CD4-positive, alpha-beta T cell treated with Interleukin-1 beta for 1 hour (primary cell): ENCODE results near the gene FAM13A.

ENCODE experiments used
- DNase-seq, 2 donors: peaks; one replicate each; pipeline ENCODE4 v3.0.0-alpha.2; 2020 to 2022

Gene FAM13A

GRCh38 chr4:88804234-88804633 is 252.8 kb downstream of the FAM13A start:
- no peak for DNase-seq

- no peak for DNase-seq
Observed at GRCh38 chr4:88803600-88804096, 253.3 kb downstream of the FAM13A start.

DNA sequence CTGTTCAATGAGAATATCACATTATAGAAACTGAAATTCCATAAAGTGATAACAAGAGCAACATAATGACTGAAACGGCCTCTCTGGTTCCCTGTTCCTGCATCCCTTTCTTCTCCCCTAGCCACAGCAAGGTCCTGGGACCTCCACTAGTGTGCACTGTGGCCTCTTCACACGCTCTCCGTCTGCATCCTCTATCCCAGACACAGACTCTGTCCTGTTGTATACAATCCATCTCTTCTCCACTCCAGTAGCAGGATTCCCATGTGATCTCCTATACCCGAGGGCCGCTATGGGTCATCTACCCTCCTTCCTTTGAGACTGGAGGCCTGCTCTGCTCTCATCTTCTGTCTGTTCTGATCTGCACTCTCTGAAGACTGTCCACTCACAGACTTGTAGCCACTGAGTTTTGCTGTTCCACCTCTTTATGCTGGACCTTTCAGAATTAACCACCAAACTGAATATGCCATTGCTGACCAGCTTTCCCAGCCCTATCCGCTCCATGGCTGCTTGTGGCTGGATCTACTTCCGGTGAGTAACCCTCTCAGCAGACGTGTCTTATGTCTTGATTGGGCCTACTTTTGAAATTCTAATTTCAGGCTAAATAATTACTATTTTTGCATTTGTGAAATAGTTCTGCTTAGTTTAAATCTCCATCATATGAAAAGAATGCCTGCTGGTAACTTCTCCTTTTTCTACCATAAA is 254.2 kb downstream of the FAM13A start:
- DNase-seq, result no peak

DNA sequence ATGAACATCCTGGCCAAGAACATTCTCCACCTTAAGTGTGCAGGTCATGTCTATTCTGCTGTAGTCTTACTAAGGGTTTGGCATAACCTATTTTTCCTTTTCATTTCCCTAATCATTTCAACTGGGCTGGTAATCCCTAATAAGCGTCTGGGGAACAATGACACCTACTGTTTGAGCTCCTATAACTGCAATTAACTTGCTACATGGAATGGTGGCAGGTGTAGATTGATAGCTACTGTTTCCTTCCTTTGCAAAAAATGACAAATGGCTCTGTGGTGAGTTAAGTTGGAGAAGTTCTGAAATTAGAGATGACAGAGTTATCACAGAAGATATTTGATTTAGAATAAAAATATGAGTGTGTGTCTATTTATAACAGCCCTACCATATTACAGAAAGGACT is 254.8 kb downstream of the FAM13A start:
- DNase-seq, result no peak

- DNase-seq, result no peak
Observed at GRCh38 chr4:88799900-88800299, 257.1 kb downstream of the FAM13A start.

DNA sequence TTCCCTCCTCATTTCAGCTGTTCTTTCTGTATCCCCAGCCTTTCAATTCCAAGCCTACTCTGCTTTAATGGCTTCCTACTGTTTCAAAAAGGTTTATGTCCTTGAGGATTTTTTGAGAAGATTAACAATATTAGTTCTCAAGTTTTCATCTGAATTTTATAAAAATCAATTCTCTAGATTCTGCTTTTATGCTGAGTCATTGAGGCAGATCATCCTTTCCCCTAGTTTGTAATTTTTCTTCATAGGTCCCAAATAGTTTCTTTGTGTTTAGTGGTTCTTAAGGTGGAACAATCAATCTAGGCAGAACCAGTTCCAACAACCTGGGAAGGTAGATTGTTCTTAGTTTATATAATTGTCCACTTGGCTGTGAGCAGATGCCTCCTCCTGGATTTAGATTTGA is 259.3 kb downstream of the FAM13A start:
- no peak for DNase-seq

- DNase-seq, result no peak
Observed at GRCh38 chr4:88796545-88796944, 260.4 kb downstream of the FAM13A start.

DNA sequence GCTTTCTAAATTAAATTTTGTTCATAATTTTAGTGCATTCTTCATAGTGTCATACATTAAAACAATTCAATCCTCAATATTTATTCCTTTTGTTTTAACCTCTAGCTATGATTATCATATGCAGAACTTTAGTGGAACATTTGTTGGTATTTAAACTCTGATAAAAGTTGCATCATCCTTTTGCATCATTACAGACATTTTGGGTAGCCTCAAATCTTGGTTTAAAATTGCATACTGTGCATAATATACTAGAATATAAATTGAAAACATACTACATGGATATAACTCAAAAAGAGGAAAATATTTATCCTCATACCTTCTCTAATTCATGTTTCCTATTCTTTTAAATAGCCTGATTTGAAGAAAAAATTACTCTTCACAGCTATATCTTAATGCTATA is 262.0 kb downstream of the FAM13A start:
- DNase-seq, result no peak

DNA sequence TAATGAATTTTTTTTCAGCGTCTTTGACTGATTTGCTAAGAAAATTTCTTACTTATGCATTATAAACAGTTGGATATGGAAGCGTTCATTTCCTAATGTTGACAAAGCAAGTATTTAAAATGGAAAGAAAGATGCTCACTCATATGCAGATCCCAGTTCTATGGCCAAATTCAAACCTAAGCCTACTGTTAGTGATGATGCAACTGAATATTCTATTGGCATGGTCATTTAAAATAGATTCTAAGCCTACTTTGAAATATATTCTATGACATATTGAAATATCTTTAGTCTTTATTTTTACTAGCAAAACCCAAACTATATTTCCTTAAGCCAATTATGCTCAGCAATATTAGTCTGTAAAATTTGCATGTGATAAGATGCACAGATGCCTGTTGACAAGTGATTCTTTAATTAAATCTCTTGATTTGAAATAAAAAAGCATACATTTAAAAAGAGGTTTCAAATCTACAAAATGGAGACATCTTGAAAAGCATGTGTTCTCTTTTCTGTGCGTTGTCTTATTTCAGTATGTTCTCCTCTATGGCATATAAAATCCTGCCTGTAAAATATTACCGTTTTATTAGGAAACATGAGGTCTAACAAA is 262.8 kb downstream of the FAM13A start:
- no peak for DNase-seq

- no peak for DNase-seq
Observed at GRCh38 chr4:88793475-88793874, 263.5 kb downstream of the FAM13A start.

- no peak for DNase-seq
Observed at GRCh38 chr4:88792821-88793220, 264.2 kb downstream of the FAM13A start.

DNA sequence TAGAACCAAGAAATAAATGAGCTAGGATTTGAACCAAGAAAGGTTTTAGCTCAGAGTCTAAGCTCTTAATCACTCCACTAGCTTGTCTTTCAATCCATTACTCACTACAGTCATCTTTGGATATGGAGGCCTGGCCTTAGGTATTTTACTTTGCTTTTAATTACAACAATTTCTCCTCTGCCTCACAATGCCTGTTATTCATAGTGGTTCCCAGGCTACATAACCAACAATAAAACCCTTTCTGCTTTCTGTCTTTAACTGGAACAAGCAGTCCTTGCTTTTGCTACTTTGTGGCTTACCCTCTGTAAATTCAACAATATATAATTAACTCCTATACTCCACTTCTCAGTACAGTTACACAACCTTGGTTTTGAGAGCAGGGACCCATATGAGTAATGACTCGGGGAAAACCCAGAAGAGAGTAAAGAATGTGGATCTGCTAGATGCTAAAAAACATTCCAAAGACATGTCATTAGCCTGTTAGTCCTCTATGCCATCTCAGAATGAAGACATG is 264.7 kb downstream of the FAM13A start:
- no peak for DNase-seq

DNA sequence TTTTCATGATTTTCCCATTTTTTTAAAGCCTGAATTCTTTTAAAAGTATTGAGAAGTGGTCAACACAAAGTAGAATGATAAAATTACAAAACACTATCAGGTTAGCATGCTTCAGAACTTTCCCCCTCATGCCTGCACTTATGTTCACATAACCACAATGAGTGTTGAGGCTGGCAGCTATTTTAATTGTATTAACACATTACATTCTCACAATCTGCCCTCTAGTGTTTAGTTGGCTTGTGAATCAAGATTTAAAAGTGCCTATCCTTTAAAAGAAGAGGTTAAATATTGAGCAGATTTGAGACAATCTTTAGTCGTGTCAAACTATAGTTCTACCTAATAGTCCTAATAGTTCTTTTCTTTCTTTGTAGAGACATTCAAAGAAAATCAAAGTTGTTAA is 265.7 kb downstream of the FAM13A start:
- no peak for DNase-seq

GRCh38 chr4:88788895-88789294 is 268.1 kb downstream of the FAM13A start:
- no peak for DNase-seq

DNA sequence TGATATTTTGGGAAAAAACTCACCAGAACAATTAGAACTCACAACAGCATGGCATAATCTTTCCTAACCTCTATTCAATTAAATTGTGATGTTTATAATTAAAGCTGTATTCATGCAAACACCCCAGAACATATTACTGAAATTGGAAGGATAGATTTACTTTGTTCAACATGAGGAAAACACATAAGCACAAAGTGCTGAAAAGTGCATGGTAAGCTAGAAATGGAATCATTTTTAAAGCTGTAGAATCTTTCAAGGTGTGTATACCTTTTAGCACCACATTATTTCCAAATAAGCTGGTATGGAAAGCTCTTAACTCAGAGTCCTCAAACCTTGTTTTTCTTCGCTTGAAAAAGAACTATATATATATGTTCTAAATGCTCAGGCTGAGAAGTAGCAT is 268.6 kb downstream of the FAM13A start:
- no peak for DNase-seq

- no peak for DNase-seq
Observed at GRCh38 chr4:88786011-88786410, 271.0 kb downstream of the FAM13A start.

GRCh38 chr4:88780389-88780788 is 276.6 kb downstream of the FAM13A start:
- no peak for DNase-seq

- DNase-seq, result no peak
Observed at GRCh38 chr4:88779431-88779830, 277.6 kb downstream of the FAM13A start.

DNA sequence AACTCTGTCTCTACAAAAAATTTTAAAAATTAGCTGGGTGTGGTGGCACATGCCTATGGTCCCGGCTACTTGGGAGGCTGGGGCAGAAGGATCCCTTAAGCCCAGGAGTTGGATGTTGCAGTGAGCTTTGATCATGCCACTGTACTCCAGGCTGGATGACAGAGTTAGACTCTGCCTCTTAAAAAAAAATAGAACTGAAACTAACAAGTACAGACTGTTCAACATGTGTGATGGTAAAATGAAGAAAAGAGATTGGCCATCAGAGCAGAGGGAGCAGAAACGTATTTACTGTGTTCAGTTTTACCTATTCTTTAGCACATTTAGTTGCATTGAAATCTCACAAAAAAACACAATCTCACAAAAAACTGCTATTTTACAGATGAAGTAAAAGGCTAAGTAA is 281.5 kb downstream of the FAM13A start:
- no peak for DNase-seq

GRCh38 chr4:88775026-88775425 is 282.0 kb downstream of the FAM13A start:
- no peak for DNase-seq

DNA sequence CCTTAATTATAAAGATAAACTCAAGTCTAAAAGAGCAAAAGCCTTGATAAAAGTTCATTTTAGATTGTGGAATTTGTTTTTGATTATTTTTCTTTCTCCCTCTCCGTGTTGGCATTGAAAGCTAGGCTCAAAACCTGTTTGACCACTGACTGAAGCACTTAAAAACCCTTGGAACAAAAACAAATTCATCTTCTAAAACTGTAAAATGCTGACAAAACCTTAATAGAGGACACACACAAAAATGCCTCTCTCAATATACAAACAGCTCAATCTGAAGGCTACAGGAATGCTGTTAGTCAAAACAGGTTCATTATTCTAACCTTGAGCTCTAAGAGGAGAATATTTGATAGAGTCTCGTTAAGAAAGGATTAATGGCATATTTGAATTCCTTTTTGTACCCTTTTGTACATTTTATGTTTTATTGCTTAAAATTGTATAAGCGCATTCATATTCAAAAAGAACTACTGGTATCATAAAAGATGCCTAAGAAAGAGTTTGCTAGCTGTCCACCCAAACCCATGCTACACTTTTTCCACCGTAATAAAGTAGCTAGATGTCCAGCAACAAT is 285.0 kb downstream of the FAM13A start:
- no peak for DNase-seq

DNA sequence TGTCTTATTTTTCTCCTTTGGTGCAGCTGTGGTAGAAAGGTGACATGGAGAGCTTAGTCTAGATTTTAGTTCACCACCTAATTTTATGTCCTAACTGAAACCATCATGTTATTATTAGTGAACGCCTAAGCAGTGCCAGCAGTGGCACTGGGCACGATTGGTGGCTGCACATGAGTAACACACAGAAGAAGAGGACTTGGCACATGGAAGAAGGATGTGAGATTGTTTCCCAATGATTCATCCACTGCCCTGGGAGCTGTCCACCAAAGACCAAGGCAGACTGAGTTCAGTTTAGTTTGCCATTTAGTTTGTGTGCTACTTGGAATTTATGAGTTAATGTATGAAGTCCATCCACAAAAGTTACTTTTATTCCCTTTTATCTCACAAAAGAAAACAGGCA is 291.3 kb downstream of the FAM13A start:
- no peak for DNase-seq

DNA sequence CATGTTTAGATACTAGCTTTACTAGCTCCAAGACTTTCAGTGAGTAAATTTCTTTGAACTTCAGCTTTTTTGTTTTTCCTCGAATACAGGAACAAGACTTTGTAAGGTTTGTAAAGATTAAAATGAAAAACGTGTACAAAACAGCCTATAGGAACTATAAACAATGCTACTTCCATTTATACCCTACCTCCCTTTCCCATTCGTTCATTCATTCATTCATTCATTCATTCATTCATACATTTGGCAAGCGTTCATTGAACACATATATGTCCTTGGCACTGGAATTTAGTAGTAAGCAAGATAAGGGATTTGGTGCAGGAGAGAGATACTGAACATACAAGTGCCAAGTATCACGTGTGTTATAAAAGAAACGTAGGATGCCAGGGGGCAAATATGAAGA is 293.9 kb downstream of the FAM13A start:
- no peak for DNase-seq

- no peak for DNase-seq
Observed at GRCh38 chr4:88761861-88762523, 295.0 kb downstream of the FAM13A start.
